Fibroblast of skin of scalp (primary cell): ENCODE data around the gene ANKRD39.

Experiments
- DNase-seq: peaks from one replicate; pipeline ENCODE4 v3.0.0-alpha.2; 2013

Gene ANKRD39

DNA sequence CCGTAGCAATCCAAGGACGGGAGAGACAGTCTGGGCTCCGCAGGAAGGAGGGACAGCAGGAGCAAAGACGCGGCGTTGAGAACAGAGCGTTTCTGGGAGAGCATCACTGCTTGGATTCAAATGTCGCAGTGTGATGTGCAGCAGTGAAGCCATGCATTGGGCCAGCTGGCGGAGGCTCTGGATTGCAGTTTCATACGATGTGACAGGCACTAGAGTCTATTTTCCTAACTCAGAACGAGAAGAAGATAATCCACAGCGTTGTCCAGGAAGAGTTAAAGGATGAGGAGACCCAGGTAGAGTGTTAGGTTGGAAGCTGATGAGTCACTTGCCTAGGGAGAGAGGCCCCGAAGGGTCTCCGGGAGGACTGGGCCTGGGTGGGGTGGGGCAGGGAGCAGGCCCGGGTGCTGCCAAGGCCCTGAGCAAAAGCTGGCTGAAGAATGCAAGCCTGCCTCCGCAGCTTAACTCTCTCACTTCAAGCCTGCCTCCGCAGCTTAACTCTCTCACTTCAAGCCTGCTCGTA, 29.7 kb upstream of the ANKRD39 start:
- no peak for DNase-seq

GRCh38 chr2:96885432-96886347, 27.9 kb upstream of the ANKRD39 start:
- no peak for DNase-seq

DNA sequence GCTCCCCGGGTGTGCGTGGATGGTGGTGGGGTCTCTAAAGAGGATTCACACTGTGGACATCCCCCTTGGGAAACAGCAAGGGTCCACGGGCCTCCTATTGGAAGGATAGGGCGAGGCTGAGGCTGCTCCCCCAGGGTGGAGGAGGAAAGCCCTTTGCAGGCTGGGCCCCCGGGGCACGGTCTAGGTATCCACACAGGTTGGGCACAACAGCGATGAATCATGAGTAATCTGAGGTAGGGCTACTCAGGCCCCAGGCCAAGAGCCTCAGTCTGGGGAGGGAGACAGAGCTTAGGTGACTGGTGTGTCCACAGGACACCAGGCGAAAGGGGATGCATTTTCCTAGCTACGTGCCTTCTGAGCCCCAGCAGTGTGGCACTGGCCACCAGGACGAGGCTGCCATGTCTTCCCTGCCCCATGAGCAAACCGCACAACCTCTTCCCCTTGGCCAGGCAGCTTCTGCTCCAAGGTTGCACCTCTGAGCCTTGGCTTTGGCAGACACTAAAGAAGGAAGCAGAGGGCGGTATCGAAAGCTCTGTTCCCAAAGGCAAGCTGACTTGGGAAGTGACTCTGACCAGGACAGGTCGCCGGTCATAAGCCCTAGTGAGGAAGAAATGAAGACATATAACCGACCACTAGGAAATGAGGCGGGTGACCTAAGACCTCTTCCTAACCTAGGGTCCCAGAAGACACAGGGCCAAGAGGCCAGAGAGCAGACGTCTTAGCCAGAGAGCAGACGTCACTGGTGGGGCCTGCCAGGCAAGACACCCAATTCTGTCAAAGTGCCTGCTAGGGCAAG, 26.7 kb upstream of the ANKRD39 start:
- DNase-seq, result no peak

DNA sequence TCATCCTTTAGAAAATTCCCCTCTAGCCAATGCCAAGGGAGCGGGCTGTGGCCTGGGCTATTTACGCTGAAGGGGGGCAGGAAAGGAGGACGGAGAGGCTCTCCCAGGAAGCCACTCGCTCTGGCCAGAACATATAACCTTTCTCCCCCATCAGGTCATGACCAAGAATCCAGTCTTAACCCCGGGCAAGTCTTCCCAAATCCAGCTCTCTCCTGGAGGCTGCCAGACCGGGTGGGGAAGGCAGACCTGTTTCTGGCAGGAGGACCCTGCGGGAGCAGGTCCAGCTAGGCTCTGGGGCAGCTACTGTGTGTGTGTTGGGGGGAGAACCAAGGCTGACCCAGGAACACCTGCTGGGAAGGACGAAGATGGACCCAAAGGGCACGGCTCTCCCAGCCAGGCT, 25.5 kb upstream of the ANKRD39 start:
- no peak for DNase-seq

- DNase-seq, result no peak
Measured at GRCh38 chr2:96882906-96883305, 25.1 kb upstream of the ANKRD39 start.

DNA sequence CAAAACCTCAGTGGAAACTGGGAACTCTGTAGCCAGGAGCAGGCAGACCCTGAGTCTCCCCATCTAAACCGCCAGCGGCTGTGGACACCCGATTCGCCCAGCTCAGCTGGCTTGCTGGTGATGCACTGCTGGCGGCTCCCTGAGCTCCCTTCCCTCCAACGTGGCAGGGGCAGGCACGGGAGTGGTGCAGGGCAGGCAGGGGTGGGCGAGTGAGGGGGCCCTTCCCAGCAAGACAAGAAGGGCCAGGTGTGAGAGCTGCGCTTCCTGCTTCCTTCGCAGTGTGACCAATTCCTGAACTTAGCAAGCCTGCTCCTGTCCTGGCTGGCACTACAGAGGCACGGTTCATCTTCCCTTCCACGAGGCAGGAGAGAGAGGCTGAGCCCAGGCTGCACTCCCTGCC, 24.4 kb upstream of the ANKRD39 start:
- DNase-seq, result no peak

DNA sequence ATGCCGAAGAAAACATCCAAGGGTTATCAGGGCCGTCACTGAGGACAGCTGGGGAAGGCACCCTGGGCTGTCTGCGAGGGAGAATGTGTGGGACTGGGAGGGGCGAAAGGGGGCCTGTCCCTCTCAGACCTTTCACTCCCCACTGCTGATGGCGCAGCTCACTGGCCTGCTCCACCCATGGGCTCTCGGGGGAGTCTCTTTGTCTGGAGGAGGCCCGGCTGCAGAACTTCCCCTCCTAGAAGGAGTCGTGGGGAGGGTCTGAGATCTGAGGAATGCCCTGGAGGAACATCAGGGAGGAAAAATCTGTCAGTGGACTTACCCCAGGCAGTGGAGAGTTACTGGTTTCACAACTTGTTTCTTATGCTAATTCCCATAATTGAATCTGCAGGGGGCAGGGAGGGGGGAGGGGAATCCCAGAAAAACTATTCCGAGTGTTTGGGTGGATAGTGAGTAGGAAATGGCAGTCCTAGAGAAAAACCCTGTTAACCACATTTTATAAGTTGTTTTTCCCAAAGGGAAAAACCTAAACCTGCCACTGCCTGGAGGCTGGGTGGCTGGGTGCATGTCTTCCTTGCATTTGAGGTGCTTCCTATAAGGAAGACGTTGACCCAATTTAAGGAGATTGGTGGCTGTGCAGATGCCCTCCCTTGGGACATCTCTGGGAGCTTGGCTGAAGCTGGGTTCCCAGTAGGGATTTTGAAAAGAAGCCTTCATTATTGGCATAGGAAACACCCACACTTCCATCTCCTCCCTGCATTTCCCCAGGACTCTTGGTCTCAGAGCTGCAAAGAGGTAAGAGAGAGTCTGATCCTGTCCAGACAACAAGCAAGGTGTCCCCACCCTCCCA, 23.8 kb upstream of the ANKRD39 start:
- peak; percentile 27 for DNase-seq

DNA sequence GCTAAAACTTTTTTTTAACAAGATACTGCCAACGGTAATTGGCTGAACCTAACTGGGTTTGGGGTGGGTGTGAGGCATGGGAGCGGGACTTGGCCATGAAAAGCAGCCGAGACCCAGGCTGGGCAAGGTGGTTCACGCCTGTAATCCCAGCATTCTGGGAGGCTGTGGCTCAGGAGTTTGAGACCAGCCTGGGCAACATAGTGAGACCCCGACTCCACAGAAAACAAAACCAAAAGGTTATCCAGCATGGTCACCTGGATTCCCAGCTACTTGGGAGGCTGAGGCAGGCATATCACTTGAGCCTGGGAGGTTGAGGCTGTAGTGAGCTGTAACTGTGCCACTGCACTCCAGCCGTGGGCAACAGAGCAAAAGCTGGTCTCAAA, 23.1 kb upstream of the ANKRD39 start:
- DNase-seq, result no peak

DNA sequence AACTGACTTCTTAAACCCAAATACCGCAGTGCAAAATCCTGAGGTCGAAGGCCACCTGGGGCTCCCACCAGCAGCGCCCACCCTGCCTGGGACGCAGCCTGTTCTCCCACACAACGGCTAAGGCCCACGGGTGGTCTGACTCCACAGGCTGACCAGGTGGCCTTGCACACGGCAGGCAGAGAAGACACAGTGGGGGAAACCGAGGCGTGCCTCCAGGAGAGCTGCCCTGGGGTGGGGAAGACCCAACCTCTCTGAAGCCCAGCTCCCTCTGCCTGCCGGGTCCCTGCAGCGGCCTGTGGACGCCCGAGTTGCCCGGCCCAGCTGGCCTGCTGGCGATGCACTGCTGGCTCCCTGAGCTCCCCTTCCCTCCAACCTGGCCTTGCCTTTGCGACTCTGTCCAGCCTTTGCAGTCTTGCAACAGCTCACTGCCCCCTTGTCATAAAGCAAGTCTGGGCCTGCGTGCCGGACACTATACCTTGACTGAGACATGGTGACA, 21.8 kb upstream of the ANKRD39 start:
- DNase-seq, result no peak

DNA sequence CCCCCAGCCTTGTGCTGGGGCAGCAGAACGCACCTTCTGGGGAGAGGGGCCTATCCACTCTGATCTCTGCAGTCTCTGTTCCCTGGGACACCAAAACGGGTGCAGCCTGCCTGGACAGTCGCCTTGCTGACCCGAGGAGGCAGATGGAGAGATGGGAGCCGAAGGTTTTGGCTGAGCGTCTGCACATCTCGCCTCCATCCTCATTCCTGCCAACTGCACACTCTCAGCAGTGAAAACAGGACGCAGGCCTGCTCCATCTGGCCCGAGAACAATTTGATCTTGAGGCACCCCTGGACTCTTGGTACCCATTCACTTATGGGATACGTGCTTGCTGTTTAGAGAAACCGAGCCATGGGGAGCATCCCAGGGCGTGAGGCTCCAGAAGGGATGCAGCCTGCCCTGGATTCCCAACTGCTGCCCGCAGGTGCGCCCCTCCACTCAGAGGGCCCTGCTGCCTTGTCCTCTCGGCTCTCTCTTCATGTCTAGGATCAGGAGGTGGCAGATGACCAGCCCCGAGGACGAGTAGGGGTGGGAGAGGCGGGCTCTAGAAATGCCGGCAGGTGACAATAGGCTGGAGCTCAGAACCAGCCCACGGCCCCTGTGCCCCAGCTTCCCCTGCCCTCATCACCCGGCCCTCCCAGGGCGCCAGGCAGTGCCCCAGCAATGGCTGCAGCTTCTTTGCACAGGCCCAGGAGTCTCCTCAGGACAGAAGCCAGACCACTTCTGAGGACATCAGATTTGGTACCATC, 21.2 kb upstream of the ANKRD39 start:
- DNase-seq, result no peak

- DNase-seq, result no peak
Measured at GRCh38 chr2:96878171-96878570, 20.4 kb upstream of the ANKRD39 start.

DNA sequence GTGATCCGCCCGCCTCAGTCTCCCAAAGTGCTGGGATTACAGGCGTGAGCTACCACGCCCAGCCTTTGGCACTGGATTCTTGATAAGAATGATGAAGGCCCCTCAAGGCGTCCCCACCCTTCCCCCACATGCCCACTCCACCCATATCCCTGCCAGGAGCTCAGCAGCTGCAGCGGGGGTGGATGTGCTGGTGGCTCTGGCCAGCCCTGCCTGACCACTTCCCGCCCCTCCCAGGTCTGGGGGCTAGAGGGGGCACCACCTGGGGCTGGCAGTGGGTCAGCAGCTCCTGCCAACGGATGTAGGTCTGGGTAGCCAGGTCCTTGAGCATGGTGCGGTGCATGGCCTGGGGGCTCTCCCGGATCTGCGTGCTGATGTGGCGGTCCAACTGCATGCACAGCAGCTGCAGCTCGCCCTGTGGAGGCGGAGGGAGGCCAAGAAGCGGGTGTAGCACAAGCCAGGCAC, 19.8 kb upstream of the ANKRD39 start:
- DNase-seq, result no peak

DNA sequence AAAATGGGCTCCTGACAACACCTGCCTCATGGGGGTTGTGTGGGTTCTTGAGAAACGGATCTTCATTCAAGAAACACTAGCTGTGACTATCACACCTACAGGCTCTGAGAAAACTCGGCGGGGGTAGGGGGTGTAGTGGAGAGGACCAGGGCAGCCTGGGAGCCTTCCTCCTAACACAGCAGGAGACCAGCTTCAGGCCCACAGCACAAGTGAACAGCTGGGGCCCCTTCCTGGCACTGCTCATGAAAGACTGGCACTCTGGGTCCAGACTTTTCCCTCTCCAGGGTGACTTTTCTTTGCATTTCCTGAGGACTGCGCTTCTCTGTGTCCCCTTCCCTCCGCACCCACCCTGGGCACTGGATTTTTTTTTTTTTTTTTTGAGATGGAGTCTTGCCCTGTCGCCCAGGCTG, 19.2 kb upstream of the ANKRD39 start:
- no peak for DNase-seq

- DNase-seq, result peak; percentile 54
Measured at GRCh38 chr2:96876269-96877041, 18.6 kb upstream of the ANKRD39 start.

DNA sequence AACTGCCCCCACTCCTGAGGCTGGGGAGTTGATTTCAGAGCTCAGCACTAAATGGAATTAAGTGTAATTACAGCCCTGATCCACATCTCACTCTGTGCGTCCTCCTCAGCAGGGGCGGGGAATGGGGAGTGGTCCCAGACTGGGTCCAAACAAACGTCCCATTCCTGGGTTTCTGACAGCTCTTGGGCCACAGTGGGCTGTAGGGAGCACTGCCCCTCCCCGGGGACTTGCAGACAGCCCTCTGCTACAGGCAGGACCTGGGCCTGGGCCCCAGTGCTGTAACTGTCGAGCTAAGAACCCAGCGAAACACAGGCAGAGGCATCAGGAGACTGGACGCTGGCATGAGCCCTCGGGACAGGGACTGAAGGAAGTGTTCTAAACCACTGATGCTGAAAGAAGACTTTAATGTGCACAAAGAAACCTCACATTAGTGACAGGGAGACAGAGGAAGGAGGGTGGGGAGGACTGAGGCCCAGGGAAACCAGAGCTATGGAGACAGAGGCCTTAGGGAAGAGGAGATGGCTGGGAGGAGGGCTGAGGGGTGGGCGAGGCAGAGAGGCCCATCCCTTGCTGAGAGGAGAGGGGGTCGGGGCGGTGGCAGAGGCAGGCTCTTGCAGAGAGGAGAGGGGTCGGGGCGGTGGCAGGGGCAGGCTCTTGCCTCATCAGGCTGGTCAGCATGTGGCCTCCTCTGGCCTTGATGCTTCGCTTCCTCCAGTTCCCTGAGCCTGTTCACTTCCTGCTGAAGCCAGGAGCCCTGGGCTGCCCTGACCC, 17.9 kb upstream of the ANKRD39 start:
- no peak for DNase-seq

DNA sequence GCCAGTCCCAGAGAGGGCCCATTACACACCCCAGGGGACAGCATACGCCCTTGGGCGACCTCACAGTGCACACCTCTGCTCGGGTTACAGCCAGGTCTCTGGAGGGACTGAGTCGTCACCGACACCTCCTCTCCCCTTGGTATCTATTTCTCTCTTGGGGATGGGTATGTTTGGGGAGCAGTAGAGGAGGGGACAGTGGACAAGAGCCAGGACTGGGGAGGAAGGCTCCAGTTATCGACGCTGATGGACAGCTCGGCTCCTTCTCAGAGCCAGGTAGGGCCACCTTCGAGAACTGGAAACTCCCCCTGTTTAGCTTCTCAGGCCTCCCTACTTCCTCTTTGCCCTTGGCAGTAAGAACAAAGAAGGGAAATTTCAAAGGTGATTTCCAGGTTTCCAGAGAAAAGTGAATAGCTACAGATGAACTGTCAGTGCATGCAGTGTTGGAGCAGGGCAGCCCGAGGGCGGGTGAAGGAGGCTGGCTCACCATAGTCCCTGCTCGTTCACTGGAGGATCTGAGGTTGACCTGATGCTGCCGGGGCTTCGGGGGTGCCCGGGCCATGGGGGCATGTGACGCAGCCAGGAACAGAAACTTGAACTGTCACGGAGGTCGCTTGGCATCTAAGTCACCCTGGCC, 16.5 kb upstream of the ANKRD39 start:
- DNase-seq, result no peak

GRCh38 chr2:96873651-96874096, 15.9 kb upstream of the ANKRD39 start:
- no peak for DNase-seq

DNA sequence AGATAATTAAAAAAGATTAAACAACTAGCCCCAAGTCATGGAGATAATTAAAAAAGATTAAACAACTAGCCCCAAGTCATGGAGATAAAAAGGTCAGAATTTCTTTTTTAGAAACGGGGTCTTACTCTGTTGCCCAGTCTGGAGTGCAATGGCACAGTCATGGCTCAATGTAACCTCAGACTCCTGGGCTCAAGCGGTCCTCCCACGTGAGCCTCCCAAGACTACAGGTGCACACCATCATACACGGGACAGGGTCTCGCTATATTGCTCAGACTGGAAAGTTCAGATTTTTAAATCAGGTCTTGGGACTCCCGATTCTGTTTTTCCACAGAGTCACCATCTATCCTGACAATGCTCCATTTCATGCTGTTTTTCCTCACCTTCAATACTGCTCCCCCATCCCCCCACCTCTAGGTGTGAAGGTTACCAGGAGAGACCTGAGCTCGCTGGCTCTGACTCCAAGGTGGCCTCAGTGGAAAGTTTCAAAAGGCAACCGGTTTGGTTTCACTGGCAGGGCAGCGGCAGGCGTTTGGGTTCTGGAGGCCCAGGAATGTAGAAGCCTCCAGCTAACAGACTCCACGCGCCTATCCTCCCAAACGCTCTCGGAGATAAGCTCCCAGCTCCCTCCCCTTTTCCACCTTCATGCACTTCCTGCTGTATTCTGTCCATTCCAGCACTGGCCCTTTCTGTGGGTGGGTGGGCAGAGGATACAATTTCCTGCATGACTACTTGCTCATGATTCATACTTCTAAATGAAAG, 15.0 kb upstream of the ANKRD39 start:
- peak; percentile 11 for DNase-seq
